HG03196 (cell line): ENCODE measurements around the gene C2orf68.
"Not testable (repeated sequence)": the region's sequence is repeated elsewhere in the genome, so short reads cannot be mapped to it uniquely, and the experiment has no call there.

Experiments
- ATAC-seq: cut with Tn5 transposase; IDR thresholded peaks from one replicate; pipeline ENCODE4 v1.9.1; 2021; ENCODE audit not compliant: unreplicated experiment

C2orf68 gene, protein sequence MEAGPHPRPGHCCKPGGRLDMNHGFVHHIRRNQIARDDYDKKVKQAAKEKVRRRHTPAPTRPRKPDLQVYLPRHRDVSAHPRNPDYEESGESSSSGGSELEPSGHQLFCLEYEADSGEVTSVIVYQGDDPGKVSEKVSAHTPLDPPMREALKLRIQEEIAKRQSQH

DNA sequence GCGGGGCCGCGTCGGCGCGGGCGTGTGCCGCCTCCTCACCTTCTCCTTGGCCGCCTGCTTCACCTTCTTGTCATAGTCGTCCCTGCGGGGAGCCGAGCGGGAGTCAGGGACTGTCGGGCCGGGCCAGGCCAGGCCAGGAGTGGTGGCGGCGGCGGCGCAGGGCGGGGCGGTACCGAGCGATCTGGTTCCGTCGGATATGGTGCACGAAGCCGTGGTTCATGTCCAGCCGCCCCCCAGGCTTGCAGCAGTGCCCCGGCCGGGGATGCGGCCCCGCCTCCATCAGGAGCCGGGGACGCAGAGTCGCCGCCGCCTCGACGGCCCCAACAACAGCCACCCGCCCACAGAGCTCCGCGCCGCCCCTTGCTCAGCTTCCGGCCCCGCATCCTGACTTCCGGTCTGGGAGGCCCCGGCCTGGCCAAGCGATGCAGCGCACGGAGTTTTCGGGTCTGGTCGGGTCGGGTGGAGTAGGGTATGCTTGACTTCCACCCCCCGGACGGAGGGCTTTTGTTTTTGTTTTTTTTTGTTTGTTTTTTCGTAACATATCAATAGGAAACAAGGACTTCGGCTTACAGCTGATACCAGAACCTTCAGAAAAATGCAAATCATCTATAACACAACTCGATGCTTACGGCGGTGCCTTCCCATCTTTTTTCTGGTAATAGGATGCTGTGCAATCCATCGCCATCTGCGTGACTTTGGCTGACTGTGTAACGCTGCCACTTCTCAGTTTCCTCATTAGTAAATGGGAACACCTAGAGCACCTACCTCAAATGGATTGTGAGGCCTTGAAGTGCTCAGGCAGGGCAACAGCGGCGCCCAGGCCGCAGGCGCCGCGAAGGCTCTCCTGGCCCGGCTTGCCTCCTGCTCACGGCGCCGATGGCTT lies at the start of gene C2orf68:
Gene C2orf68 (minus strand): TSS at position 362 of the 883 bp plus-strand sequence. CDS start 82 bp downstream, at position 280.
- peak; percentile 80 for ATAC-seq

DNA sequence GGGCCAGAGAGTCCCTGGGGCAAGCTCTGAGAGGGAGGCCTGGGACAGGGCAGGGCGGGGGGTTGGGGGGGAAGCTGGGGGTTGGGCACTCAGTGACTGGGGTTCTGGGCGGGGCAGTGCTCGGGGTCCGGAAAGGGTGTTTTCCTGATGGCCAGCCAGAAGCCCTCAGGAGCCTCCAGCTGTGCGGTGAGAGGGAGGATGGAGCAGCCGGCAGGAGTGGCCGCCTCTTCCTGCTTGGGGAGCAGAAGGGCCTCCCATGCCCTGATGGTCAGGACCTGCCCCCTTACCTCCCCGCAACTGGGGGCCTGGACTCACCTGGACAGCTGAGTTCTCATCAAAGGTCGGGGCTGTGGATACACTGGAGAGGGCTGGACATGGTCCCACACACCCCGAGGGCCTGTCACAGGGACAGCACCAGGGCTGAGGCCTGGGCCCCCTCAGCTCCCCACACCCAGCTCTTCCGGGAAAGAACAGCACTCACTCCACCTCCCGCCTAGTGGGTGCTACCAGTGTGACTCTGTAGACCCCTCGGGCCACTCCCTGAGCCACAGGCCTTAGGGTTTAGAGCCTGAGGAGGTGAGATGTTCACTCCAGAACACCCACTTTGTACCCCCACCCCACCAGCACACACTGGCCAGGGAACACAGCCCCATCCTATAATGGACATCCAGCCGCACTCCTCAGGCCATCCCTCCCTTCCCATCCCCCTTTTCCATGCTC lies 49.4 kb upstream of the C2orf68 start:
- no peak for ATAC-seq

DNA sequence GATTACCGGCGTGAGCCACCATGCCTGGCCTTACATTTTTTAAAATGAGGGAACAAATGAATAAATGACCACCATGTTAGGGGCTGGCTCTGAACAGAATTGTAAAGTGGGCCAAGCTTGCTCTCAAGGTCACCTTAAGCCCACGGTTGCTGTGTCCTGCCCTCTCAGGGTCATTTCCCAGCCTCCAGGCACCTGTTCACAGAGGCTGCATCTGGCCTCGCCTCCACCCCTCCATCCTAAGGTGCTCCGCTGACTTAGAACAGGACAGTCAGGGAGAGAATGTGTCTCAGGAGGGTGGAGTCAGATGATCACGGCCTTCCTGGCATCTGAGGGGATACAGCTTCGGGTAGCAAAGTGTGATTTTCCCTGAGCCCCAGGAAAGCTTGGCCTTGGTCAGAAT lies 48.9 kb upstream of the C2orf68 start:
- no peak for ATAC-seq

DNA sequence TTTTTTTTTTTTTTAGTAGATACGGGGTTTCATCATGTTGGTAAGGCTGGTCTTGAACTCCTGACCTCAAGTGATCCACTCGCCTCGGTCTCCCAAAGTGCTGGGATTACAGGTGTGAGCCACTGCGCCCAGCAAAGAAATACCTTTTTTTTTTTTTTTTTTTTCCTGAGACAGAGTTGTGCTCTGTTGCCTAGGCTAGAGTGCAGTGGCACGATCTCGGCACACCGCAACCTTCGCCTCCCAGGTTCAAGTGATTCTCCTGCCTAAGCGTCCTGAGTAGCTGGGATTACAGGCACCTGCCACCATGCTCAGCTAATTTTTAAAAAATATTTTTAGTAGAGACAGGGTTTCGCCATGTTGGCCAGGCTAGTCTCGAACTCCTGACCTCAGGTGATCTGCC lies 48.4 kb upstream of the C2orf68 start:
- not testable (repeated sequence) for ATAC-seq

DNA sequence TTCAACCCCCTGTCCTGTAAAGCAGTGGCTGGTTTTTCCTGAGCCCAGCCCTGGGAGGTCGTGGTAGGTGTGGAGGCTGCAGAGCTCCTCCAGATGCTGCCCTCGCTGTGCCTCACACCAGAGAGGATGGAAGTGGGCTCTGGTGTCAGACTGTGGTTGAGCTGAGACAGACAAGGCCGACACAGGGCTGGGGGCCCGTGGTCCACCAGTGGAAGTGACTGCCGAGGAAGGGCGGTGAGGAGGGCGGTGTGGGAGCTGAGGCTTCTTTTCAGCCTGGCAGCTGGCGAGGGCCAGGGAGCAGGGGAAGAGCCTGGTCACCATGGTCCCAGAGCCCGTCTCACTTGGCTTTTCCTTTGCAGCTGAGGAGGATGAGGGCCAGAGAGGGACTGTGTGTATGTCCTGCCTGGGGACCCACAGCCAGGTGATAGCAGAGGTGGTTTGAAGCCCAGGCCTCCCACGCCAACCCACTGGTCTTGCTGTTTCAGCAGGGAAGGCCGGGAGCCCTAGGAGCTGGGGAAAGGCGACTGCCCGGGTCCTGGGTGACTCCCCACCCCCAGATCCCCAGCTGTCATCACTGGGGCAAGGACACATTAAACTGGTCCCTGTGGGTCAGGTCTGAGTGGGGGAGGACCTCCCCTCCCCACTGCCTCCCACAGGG lies 47.6 kb upstream of the C2orf68 start:
- no peak for ATAC-seq

DNA sequence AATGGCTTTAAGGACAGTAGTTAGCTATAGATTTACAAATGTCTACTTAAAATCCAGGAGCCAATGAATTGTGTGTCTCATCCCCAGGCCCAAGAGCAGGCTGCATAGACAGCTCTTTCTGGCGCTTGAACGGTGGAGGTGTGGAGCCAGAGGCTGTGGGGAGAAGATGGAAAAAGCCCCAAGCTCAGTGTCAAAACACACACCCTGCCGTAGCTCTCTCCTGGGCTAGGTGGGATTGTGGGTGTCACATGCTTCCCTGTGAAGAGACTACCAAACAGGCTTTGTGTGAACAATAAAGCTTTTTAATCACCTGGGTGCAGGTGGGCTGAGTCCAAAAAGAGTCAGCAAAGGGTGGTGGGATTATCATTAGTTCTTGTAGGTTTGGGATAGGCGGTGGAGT lies 45.5 kb upstream of the C2orf68 start:
- ATAC-seq, result not testable (repeated sequence)

DNA sequence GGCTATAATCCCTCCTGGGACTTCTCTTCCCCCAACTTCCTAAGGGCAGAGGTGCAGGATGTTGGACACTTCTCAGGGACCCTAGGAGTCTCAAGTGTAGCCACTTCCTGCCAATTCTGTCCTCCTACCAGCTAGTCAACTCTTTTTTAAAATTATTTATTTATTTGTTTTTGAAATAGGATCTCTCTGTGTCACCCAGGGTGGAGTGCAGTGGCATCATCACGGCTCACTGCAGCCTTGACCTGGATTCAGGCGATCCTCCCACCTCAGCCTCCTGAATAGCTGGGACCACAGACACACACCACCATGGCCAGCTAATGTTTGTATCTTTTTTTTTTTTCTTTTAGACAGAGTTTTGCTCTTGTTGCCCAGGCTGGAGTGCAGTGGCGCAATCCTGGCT lies 44.6 kb upstream of the C2orf68 start:
- ATAC-seq, result no peak

DNA sequence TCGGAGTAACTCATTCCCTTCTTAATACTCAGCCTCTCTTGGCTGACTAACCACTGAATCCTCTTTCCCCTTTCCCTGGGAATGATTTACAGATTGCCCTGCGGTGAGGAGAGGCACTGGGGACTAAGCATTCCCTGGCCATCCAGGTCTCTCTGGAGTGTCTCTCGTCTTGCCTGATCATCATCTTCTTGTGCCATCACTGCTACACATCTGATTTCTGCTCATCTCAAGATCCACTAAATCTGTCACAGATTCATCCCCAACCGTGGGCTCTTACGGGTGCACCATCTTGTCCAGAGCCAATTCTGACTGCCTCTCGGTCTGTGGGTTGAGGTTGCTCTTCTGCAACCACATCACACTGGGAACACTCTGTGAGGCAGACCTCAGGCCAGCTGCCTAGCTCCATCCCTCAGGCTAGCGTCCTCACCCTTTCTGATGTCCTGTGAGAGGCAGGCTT lies 44.1 kb upstream of the C2orf68 start:
- ATAC-seq, result no peak

DNA sequence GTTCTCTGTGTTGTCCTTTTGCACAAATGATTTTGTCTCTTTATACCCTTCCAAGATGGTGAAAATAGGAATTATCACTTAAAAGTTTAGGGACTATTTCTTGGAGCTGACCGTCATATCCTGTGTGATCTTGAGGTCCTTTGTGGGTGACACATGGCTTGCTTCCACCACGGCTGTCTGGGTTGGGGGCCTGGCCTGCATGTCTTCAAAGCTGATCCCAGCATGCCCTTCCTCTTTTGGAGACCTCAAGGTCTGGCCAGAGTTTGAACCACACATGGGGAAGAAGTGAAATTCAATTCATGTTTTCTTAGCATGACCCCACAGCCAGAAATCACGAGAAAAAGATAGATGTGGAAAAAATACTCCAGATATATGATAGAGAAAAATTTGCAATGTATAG lies 42.1 kb upstream of the C2orf68 start:
- no peak for ATAC-seq

DNA sequence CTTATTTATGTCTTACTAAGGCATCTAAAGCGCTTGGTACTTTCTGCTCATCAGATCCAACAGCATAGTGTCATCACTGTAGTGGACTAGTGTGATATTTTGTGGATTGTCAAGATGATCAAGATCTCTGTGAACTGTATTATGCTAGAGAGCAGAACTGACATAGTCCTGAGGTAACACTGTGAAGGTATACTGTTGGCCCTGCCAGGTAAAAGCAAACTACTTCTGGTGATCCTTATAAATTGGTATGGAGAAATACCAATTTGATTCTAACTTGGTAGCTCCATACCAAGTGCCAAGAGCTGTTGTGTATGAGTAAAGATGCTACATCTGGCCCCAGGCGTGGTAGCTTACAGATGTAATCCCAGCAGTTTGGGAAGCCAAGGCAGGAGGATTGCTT lies 40.2 kb upstream of the C2orf68 start:
- no peak for ATAC-seq

DNA sequence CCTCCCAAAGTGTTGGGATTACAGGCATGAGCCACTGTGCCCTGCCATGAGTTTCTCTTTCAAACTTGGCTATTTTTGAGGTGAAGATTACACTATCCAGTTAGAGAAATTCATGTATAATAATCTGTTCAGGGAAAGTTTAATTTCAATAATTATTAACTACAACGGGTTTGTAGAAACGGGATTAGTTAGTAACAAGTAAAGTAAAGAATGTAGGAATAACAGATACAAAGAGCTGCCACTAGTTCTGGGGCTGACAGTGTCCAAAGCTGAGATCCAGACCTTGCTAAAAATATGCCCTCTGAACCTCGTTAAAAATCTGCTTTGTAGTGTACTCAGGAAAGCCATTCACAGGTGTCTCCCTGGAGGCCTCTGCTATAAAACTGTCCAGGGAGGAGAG lies 39.2 kb upstream of the C2orf68 start:
- ATAC-seq, result no peak

DNA sequence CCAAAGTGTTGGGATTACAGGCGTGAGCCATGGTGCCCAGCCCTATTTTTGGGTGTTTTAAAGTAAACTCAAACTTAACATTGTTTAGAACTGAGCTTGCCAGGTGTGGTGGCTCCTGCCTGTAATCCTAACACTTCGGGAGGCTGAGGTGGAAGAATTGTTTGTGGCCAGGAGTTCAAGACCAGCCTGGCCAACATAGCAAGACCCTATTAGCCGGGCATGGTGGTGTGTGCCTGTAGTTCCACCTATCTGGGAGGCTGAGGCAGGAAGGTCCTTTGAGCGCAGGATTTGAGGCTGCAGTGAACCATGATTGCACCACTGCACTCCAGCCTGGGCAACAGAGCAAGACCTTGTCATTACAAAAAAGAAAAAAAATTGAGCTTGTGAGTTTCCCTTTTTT lies 38.6 kb upstream of the C2orf68 start:
- ATAC-seq, result no peak

DNA sequence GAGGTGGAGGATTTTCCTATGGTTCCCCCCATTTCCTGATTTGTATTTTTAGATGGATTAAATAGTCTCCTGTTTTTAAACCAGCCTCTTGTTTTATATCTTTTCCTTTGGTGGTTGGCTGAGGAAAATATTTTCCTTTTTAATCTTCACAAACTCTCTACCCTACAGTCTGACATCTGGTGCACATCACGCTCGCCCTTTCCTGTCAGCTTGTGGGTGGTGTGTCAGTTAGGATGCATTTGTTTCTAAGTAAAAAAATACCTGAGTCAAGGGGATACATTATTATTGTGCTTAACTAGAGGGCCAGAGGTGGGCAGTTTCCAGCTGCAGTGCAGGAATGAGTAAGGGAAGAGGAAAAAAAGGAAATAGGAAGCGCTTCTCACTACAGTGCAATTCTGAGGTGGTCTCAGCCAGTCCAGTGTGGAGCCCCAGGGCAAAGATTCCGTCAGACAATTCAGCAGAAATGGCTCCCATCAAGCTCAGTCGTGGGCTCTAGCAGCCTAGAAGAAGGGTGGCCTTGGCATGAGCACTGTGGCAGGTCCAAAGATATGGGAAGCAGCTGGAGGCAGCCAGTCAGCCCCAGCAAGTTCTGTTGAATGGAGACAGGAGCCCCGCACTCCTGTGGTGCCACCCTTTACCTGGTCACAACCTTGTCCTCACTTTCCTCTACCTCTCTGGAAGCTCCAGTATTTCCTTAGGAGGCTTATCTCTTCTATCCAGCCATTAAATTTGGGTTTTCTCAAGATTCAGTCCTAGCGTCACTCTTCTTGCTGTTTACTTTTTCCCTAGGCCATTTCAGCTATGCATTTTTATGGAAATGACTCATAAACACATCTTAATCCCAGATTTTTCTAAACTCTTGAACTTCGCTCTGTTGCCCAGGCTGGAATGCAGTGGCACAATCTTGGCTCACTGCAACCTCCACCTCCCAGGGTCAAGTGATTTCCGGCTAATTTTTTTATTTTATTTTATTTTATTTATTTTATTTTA lies 37.6 kb upstream of the C2orf68 start:
- no peak for ATAC-seq

DNA sequence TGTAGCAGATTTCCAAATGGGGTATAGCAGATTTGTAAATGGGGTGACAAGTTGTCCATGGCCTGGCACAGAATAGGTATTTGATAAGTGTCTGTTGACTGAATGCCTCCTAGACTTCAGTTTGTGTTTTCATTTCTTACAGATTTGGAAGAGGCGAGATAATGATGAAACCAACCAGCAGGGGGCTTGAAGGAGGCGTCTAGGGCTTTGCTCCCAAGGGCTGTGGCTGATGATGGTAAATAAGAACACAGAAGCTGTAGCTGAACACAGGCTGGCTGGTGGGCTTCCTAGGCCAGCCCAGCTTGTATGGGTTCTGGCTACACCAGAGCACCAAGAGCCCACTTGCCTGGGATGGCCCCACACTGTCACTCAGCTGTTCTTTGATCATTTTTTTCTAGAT lies 36.8 kb upstream of the C2orf68 start:
- ATAC-seq, result no peak

DNA sequence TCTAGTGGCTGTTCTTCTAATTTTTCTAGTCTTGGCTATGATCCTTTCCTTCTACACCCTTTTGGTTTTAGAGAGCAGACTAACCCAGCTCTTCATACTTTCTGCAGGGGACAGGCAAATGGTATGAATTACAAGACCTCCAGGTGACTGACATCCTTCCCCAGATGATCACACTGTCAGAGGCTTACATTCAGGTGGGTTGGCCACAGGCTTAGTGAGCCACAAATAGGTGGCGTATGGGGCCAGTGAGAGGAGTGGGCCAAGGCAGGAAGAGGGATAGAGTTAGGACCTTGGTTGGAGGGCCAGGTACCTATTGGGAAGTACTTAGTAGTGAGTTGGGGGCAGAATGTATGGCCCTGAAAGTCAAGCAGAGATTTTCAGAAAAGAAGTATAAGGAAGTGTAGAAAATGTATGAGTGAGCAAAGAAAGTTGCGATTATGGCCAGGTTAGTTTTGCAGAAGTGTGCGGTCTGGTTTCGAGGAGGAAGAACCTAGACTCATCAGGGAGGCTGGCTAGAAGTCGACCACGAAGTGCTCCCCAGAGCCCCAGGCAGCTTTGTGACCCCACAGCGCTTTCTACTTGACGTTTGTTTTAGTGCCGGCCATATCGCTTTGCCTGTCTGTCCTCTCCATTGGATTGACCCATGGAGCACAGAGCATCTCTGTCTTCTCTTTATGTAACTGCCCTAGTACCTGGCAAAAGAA lies 36.1 kb upstream of the C2orf68 start:
- no peak for ATAC-seq

DNA sequence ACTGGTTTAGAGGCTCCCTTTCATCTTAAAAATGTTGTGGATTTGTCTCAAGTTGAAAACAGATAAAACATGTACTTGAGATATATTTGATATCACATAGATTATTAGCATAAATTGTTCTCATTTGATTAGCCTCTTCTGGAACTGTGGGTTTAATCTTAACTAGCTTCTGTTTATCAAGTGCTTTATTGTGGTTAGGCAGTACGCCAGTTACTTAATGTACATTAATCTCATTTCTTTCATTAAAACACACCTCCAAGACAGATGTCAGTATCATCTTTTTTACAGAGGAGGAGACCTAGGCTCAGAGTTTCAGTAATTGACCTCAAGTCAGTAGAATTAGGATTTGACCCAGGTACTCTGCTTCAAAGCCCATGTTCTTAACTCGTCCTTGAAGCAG lies 34.3 kb upstream of the C2orf68 start:
- no peak for ATAC-seq

DNA sequence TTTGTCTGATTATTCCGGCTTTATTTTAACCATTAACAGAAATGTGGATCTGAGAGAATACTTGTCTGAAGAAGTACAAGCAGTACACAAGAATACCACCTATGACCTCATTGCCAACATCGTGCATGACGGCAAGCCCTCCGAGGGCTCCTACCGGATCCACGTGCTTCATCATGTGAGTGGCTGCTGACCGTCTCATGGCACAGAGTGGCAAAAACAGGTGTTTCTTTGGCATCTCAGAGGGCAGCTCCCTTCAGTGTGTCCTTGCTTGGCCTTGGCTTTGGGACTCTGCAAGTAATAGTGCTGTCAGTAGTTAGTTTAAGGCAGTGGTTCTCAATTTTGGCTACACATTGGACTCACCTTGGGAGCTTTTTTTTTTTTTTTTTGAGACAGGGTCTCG lies 33.0 kb upstream of the C2orf68 start:
- ATAC-seq, result no peak

DNA sequence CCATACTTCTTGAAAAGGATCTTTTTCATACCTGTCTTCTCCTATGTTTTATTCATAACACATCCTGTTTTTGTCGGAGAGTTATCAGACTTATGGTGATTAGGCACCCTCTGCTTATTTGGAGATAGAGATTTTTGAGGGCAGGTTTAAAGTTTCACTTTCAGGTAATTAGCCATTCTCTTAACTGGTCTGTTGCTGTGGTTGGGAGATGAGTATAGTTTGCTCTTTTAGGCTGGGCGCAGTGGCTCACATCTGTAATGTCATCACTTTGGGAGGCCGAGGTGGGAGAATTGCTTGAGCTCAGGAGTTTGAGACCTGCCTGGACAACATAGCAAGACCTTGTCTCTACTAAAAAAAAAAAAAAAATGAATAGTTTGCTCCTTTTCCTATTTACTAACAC lies 30.9 kb upstream of the C2orf68 start:
- ATAC-seq, result no peak

DNA sequence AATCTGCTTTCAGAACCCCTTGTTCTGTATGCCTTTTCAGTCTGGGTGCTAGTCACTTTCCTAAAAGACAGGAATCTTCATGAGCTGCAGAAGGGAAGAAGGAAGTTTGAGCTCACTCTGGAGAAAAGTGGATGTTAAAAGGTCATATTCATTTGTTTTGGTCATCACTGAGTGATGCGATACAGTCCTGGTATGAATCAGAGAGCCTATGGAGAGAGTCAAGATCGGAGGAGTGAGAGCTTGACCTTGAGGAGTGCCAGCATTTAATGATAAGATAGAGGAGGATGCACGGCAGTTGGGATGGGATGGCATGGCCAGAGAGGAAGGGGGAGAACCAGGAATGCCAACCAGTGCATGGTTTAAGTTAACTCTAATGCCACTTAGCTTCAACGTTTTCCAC lies 23.8 kb upstream of the C2orf68 start:
- no peak for ATAC-seq

DNA sequence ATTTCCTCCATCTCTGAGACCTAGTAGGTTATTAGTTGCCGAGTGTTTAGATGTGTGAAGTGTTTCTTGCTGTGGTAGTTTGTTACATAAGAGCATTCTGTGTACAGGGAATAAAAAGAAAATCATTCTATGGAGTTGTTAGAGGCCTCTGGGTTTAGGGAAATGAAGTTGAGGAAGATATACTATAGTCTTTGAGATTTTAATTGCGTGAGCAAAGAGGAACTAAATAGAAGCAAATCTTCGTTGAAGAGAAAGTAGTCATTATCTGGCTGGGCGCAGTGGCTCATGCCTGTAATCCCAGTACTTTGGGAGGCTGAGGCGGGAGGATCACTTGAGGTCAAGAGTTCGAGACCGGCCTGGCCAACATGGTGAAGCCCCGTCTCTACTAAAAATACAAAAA lies 23.1 kb upstream of the C2orf68 start:
- ATAC-seq, result no peak
